ENCODE results near the gene NAALADL2.

Gene NAALADL2

GRCh38 chr3:175304404-175304803 lies 445.3 kb downstream of the NAALADL2 start:
- no peak overlapping the region for H3K27ac Mint-ChIP-seq
- H3K4me1 Mint-ChIP-seq (ENCODE audit: low read depth): peaks cover 3% of the 10 kb centered on the region
- no peak overlapping the region for H3K4me3 Mint-ChIP-seq
- H3K27me3 Mint-ChIP-seq: no peaks in the 10 kb centered on the region
- no peaks in the 10 kb centered on the region for H3K36me3 Mint-ChIP-seq
- no peaks in the 10 kb centered on the region for H3K9me3 Mint-ChIP-seq (ENCODE audit: low read depth)

- Mint-ChIP-seq H3K4me1 (ENCODE audit: low read depth) (peaks cover 3% of the 10 kb centered on the region), H3K4me3 (no peak overlapping the region), H3K27me3 (no peaks in the 10 kb centered on the region), H3K36me3 (no peaks in the 10 kb centered on the region), H3K9me3 (ENCODE audit: low read depth) (no peaks in the 10 kb centered on the region), H3K27ac (no peak overlapping the region)
Measured at GRCh38 chr3:175307642-175308041, 448.5 kb downstream of the NAALADL2 start.

DNA sequence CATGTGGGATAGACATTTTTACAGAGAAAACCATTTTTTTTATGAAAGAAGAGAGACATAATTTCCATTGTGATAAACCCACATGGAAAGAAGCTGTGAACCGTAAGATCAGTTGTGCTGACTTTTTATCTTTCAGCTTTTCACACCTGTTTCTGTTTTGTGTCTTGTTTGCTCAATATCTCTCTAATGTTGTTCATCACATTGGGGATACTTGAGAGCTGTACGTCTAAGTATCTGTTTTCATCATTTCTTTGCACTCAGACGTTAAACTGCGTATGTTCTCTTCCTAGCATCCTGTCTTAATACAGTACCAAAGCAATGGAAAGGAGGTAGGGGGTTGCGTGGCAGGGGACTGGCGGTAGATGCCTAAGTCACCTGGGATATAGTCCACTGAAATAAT lies 449.0 kb downstream of the NAALADL2 start:
- peaks cover 3% of the 10 kb centered on the region for H3K4me1 Mint-ChIP-seq (ENCODE audit: low read depth)
- H3K27me3 Mint-ChIP-seq: no peaks in the 10 kb centered on the region
- no peak overlapping the region for H3K27ac Mint-ChIP-seq
- H3K36me3 Mint-ChIP-seq: no peaks in the 10 kb centered on the region
- no peaks in the 10 kb centered on the region for H3K9me3 Mint-ChIP-seq (ENCODE audit: low read depth)
- no peak overlapping the region for H3K4me3 Mint-ChIP-seq

DNA sequence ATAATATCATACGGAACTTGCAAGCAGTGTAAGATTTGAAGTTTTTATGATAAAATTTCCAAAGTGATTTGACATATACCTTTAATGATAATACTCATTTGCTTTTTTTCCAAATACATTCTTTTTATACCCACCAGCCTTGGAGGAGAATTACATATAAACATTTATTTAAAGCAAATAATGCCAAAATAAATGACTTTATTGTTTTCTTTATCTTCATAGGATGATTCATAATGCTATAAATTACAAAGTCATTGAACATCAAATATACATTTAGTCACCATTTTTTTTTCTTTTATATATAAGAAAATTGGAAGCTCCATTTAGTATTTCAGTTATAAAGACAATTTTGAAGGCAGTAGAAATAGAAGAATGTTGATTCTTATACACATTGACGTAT lies 450.9 kb downstream of the NAALADL2 start:
- H3K27ac Mint-ChIP-seq: no peak overlapping the region
- H3K27me3 Mint-ChIP-seq: no peaks in the 10 kb centered on the region
- no peak overlapping the region for H3K4me3 Mint-ChIP-seq
- no peaks in the 10 kb centered on the region for H3K36me3 Mint-ChIP-seq
- H3K9me3 Mint-ChIP-seq (ENCODE audit: low read depth): no peaks in the 10 kb centered on the region
- peaks cover 3% of the 10 kb centered on the region for H3K4me1 Mint-ChIP-seq (ENCODE audit: low read depth)

DNA sequence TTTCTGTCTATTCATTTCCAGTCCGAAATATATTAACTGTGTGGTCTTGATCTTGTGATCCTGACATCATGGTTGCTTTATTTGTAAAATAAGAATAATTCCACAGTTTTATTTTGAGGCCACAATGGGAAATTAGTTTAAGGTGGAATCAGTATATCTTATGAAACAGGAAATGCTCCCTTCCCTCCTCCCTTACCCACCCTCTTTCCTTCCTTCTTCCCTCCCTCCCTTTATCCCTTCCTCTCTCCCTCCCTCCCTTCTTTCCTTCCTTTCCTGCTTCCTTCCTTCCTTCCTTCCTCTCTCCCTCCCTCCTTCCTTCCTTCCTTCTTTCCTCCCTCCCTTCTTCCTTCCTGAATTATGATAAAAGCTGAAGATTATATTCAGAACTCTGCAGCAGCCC lies 452.3 kb downstream of the NAALADL2 start:
- no peaks in the 10 kb centered on the region for H3K27me3 Mint-ChIP-seq
- no peaks in the 10 kb centered on the region for H3K9me3 Mint-ChIP-seq (ENCODE audit: low read depth)
- peaks cover 3% of the 10 kb centered on the region for H3K4me1 Mint-ChIP-seq (ENCODE audit: low read depth)
- no peak overlapping the region for H3K4me3 Mint-ChIP-seq
- no peaks in the 10 kb centered on the region for H3K36me3 Mint-ChIP-seq
- H3K27ac Mint-ChIP-seq: no peak overlapping the region

DNA sequence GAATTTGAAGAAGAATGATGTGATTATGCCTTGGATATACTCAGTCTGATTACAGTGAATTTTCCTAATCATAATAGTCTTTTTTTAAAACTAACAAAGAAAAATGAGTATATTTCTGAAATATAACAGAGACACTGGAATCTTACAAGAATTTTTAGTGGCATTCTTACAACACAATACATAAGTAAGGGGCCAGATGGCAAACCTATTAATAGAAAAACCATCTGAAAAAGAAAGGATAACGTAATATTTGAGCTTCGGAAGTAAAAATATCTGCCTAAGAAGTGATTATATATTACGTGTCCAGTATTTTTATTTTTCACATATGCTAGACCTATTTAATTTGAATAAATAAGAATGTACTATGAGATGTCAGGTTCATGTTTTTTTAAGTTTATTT lies 452.8 kb downstream of the NAALADL2 start:
- no peaks in the 10 kb centered on the region for H3K36me3 Mint-ChIP-seq
- no peaks in the 10 kb centered on the region for H3K27me3 Mint-ChIP-seq
- no peak overlapping the region for H3K4me3 Mint-ChIP-seq
- no peaks in the 10 kb centered on the region for H3K9me3 Mint-ChIP-seq (ENCODE audit: low read depth)
- peaks cover 3% of the 10 kb centered on the region for H3K4me1 Mint-ChIP-seq (ENCODE audit: low read depth)
- H3K27ac Mint-ChIP-seq: no peak overlapping the region

DNA sequence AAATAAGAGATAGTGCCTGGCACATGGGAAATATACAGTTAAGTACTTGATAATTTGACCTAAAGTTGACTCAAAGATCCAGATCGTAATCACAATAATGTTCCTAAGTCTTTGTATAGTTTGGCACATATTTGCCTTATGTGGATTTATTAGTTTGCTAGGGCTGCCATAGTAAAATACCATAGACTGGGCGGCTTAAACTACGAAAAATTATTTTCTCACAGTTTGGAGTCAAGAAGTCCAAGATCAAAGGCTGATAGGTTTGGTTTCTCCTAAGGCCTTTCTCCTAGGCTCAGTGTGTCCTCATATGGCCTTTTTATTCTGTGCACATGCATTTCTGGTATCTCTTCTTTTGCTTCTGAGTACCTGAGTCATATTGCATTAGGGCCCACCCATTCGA lies 453.7 kb downstream of the NAALADL2 start:
- Mint-ChIP-seq H3K27ac (no peak overlapping the region), H3K9me3 (ENCODE audit: low read depth) (no peaks in the 10 kb centered on the region), H3K27me3 (no peaks in the 10 kb centered on the region), H3K4me1 (ENCODE audit: low read depth) (peaks cover 3% of the 10 kb centered on the region), H3K36me3 (no peaks in the 10 kb centered on the region), H3K4me3 (no peak overlapping the region)

- no peak overlapping the region for H3K4me3 Mint-ChIP-seq
- no peaks in the 10 kb centered on the region for H3K36me3 Mint-ChIP-seq
- no peaks in the 10 kb centered on the region for H3K9me3 Mint-ChIP-seq (ENCODE audit: low read depth)
- no peaks in the 10 kb centered on the region for H3K4me1 Mint-ChIP-seq (ENCODE audit: low read depth)
- H3K27me3 Mint-ChIP-seq: no peaks in the 10 kb centered on the region
- H3K27ac Mint-ChIP-seq: no peak overlapping the region
Measured at GRCh38 chr3:175316799-175317198, 457.7 kb downstream of the NAALADL2 start.

- Mint-ChIP-seq H3K4me1 (ENCODE audit: low read depth) (no peaks in the 10 kb centered on the region), H3K9me3 (ENCODE audit: low read depth) (peaks cover 6% of the 10 kb centered on the region), H3K36me3 (no peaks in the 10 kb centered on the region), H3K27me3 (no peaks in the 10 kb centered on the region), H3K4me3 (no peak overlapping the region), H3K27ac (no peak overlapping the region)
Measured at GRCh38 chr3:175325440-175325839, 466.3 kb downstream of the NAALADL2 start.

GRCh38 chr3:175326041-175326440 lies 466.9 kb downstream of the NAALADL2 start:
- Mint-ChIP-seq H3K36me3 (no peaks in the 10 kb centered on the region), H3K4me3 (no peak overlapping the region), H3K27ac (no peak overlapping the region), H3K9me3 (ENCODE audit: low read depth) (peaks cover 6% of the 10 kb centered on the region), H3K27me3 (no peaks in the 10 kb centered on the region), H3K4me1 (ENCODE audit: low read depth) (no peaks in the 10 kb centered on the region)

GRCh38 chr3:175329373-175329772 lies 470.2 kb downstream of the NAALADL2 start:
- Mint-ChIP-seq H3K27ac (no peak overlapping the region), H3K27me3 (no peaks in the 10 kb centered on the region), H3K9me3 (ENCODE audit: low read depth) (peaks cover 6% of the 10 kb centered on the region), H3K4me3 (no peak overlapping the region), H3K36me3 (no peaks in the 10 kb centered on the region), H3K4me1 (ENCODE audit: low read depth) (no peaks in the 10 kb centered on the region)

DNA sequence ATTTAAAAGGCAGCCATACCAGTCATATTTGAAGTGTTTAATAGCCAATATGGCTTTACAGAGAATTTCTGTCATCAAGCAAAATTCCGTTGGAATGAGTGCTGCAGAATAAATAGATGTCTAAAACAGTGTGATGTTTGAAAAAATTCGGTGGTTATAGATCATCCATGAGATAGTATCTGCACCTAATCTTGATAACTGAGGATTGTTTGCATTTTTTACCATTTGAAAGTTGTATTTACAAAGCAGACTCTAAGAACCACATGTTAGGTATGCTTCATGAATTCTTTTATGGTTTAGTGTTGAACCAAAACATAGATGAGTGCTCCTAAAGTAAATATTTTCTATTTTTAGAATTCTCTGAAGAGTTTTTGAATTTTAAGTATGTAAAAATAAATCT lies 476.1 kb downstream of the NAALADL2 start:
- H3K36me3 Mint-ChIP-seq: no peaks in the 10 kb centered on the region
- H3K4me1 Mint-ChIP-seq (ENCODE audit: low read depth): no peaks in the 10 kb centered on the region
- H3K27ac Mint-ChIP-seq: no peak overlapping the region
- H3K27me3 Mint-ChIP-seq: no peaks in the 10 kb centered on the region
- H3K4me3 Mint-ChIP-seq: no peak overlapping the region
- H3K9me3 Mint-ChIP-seq (ENCODE audit: low read depth): peaks cover 3% of the 10 kb centered on the region

- H3K27me3 Mint-ChIP-seq: no peaks in the 10 kb centered on the region
- H3K36me3 Mint-ChIP-seq: no peaks in the 10 kb centered on the region
- peaks cover 3% of the 10 kb centered on the region for H3K9me3 Mint-ChIP-seq (ENCODE audit: low read depth)
- no peaks in the 10 kb centered on the region for H3K4me1 Mint-ChIP-seq (ENCODE audit: low read depth)
- H3K27ac Mint-ChIP-seq: no peak overlapping the region
- H3K4me3 Mint-ChIP-seq: no peak overlapping the region
Measured at GRCh38 chr3:175336406-175337133, 477.4 kb downstream of the NAALADL2 start.

DNA sequence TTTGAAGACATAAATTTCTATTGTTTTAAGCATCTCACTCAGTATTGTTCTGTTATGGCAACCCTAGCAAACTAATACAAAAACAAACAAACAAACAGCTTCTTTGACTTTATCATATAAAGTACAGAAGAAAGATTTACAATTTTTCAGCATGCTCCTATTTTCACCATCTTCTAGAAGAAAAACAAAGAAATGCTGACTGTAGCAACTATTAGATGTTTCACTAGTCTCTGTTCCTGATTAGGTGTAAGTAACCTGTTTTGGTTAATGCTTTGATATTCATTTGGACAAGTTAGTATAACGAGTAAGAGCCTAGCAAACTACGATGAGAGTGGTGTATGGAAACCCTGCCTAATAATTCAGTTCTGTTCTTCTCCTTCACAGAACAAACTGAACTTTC lies 478.5 kb downstream of the NAALADL2 start:
- H3K4me1 Mint-ChIP-seq (ENCODE audit: low read depth): no peaks in the 10 kb centered on the region
- no peaks in the 10 kb centered on the region for H3K27me3 Mint-ChIP-seq
- no peak overlapping the region for H3K4me3 Mint-ChIP-seq
- no peak overlapping the region for H3K27ac Mint-ChIP-seq
- H3K9me3 Mint-ChIP-seq (ENCODE audit: low read depth): peaks cover 3% of the 10 kb centered on the region
- H3K36me3 Mint-ChIP-seq: no peaks in the 10 kb centered on the region

GRCh38 chr3:175338775-175339535 lies 479.8 kb downstream of the NAALADL2 start:
- H3K4me1 Mint-ChIP-seq (ENCODE audit: low read depth): no peaks in the 10 kb centered on the region
- H3K36me3 Mint-ChIP-seq: no peaks in the 10 kb centered on the region
- H3K9me3 Mint-ChIP-seq (ENCODE audit: low read depth): peaks cover 3% of the 10 kb centered on the region
- no peak overlapping the region for H3K27ac Mint-ChIP-seq
- H3K27me3 Mint-ChIP-seq: no peaks in the 10 kb centered on the region
- no peak overlapping the region for H3K4me3 Mint-ChIP-seq
